Measurements from ENCODE around the gene CDC25C. TPM values are rescaled to one million over a fixed set of nuclear protein-coding genes. Genes with fewer than 3 reads are reported as not detected.
"Not testable (repeated sequence)": the region's sequence is repeated elsewhere in the genome, so short reads cannot be mapped to it uniquely, and the experiment has no call there.

CDC25C gene
- total RNA-seq, 5 donors from 2014 or later (not counting 1 experiment from before 2014, with no cell fraction given), result 0.23 TPM; not detected in 4

- Mint-ChIP-seq H3K4me1 (peaks cover 34 to 41% (median 37%) of the 10 kb centered on the region in 3 donors), H3K36me3 (peaks cover 11% of the 10 kb centered on the region), H3K4me3 (peak within 1 kb of the TSS; percentile 87 to 91 (median 89)), H3K27ac (peak within 1 kb of the TSS; percentile 98 to 100), H3K27me3 (no peaks in the 10 kb centered on the region), H3K9me3 (no peaks in the 10 kb centered on the region)
- POLR2A ChIA-PET, result interaction anchor here (0.6 to 3.7 kb wide), 10 partner anchors 12 to 1358 kb away, joined by 3 to 33 read pairs (median 4); partner anchors contain the start of genes KDM3B (in 2 of the 2), BRD8 (in 1 of the 2), CDC23 (in 1 of the 2) and HSPA9 (in 1 of the 2)
- no peaks in the 10 kb centered on the region for H3K27me3 ChIP-seq (replicated peaks in 1 of 2; ENCODE audit: control insufficient read depth in 2 of 2, extremely low read depth in 1 of 2, insufficient read depth in 2 of 2, low read length in 1 of 2)
- DNase-seq (peak; percentile 79 to 96 (median 89)), ATAC-seq (replicated peaks in 1 of 4) (peak; percentile 85 to 92 (median 91))
- WGBS (ENCODE audit: insufficient coverage), result 0% methylated on average over 17 of the region's 56 CpGs
- H3K9me3 ChIP-seq, result no peaks in the 10 kb centered on the region
- CTCF ChIA-PET, result interaction anchor here (0.6 to 6.3 kb wide), 5 partner anchors 13 to 35 kb away, joined by 3 to 88 read pairs (median 4); partner anchors contain the start of gene KDM3B (in 1 of the 2)
- H3K4me1 ChIP-seq (ENCODE audit: control insufficient read depth in 1 of 2, extremely low read depth in 1 of 2, insufficient read depth in 2 of 2, low read length in 2 of 2), result peaks cover 20 to 22% of the 10 kb centered on the region in 2 experiments
- peak within 1 kb of the TSS; percentile 98 for H3K27ac ChIP-seq (ENCODE audit: low read length)
- H3K4me3 ChIP-seq (ENCODE audit: control insufficient read depth in 1 of 2, extremely low read depth in 1 of 2, low read length in 1 of 2), result peak within 1 kb of the TSS; percentile 75 to 90
- peaks cover 0 to 7% of the 10 kb centered on the region in 2 donors for H3K36me3 ChIP-seq (ENCODE audit: control insufficient read depth in 2 of 2, extremely low read depth in 1 of 2, insufficient read depth in 1 of 2, low read length in 1 of 2)
These were observed 6.2 kb upstream of the CDC25C start, which contains the start of gene FAM53C for GRCh38 chr5:138337685-138338410. FAM53C (plus strand) TSS chr5:138338266; CDS start chr5:138341336, 3,070 bp downstream.

GRCh38 chr5:138336952-138337684 lies 5.5 kb upstream of the CDC25C start:
- DNase-seq, result peak in 20 of 35 experiments; percentile 56 to 83 (median 72)
- no peaks in the 10 kb centered on the region for H3K27me3 ChIP-seq (replicated peaks in 1 of 2; ENCODE audit: control insufficient read depth in 2 of 2, extremely low read depth in 1 of 2, insufficient read depth in 2 of 2, low read length in 1 of 2)
- peaks cover 21 to 27% of the 10 kb centered on the region in 2 experiments for H3K4me1 ChIP-seq (ENCODE audit: control insufficient read depth in 1 of 2, extremely low read depth in 1 of 2, insufficient read depth in 2 of 2, low read length in 2 of 2)
- peak; percentile 0 to 47 (median 6) for ATAC-seq (replicated peaks in 1 of 4)
- CTCF ChIA-PET, result interaction anchor here (0.5 to 6.3 kb wide), 5 partner anchors 13 to 92 kb away, joined by 3 to 88 read pairs (median 7); partner anchors contain the start of gene KDM3B (in 1 of the 2)
- H3K27ac Mint-ChIP-seq, result peak overlapping the region; percentile 98 to 100
- H3K9me3 Mint-ChIP-seq, result no peaks in the 10 kb centered on the region
- peak overlapping the region; percentile 75 to 90 for H3K4me3 ChIP-seq (ENCODE audit: control insufficient read depth in 1 of 2, extremely low read depth in 1 of 2, low read length in 1 of 2)
- no peaks in the 10 kb centered on the region for H3K9me3 ChIP-seq
- peaks cover 36 to 43% (median 41%) of the 10 kb centered on the region in 3 donors for H3K4me1 Mint-ChIP-seq
- peaks cover 0 to 7% of the 10 kb centered on the region in 2 donors for H3K36me3 ChIP-seq (ENCODE audit: control insufficient read depth in 2 of 2, extremely low read depth in 1 of 2, insufficient read depth in 1 of 2, low read length in 1 of 2)
- peak overlapping the region; percentile 98 for H3K27ac ChIP-seq (ENCODE audit: low read length)
- POLR2A ChIA-PET, result interaction anchor here (0.5 to 3.7 kb wide), 6 partner anchors 15 to 1359 kb away, joined by 3 to 33 read pairs (median 4); partner anchors contain the start of genes KDM3B (in 2 of the 2) and HSPA9 (in 1 of the 2)
- H3K27me3 Mint-ChIP-seq, result no peaks in the 10 kb centered on the region
- peak overlapping the region; percentile 87 to 90 (median 89) for H3K4me3 Mint-ChIP-seq
- WGBS (ENCODE audit: insufficient coverage), result 0% methylated on average over 2 of the region's 13 CpGs
- peaks cover 10% of the 10 kb centered on the region for H3K36me3 Mint-ChIP-seq

- POLR2A ChIA-PET, result no interaction called here
- no peaks in the 10 kb centered on the region for H3K9me3 Mint-ChIP-seq
- DNase-seq (no peak), ATAC-seq (replicated peaks in 1 of 4) (no peak)
- peaks cover 23 to 36% of the 10 kb centered on the region in 2 experiments for H3K4me1 ChIP-seq (ENCODE audit: control insufficient read depth in 1 of 2, extremely low read depth in 1 of 2, insufficient read depth in 2 of 2, low read length in 2 of 2)
- no peak overlapping the region for H3K4me3 ChIP-seq (ENCODE audit: control insufficient read depth in 1 of 2, extremely low read depth in 1 of 2, low read length in 1 of 2)
- H3K36me3 ChIP-seq (ENCODE audit: control insufficient read depth in 2 of 2, extremely low read depth in 1 of 2, insufficient read depth in 1 of 2, low read length in 1 of 2), result no peaks in the 10 kb centered on the region
- CTCF ChIA-PET, result interaction anchor here (0.5 to 5.1 kb wide), 2 partner anchors 17 to 18 kb away, joined by 3 to 89 read pairs; partner anchors contain the start of gene KDM3B (in 2 of the 2)
- H3K4me3 Mint-ChIP-seq, result peak overlapping the region in 1 of 3 donors; percentile 15
- 61% methylated on average over 3 of the region's 3 CpGs for WGBS (ENCODE audit: insufficient coverage)
- no peak overlapping the region for H3K27ac ChIP-seq (ENCODE audit: low read length)
- no peaks in the 10 kb centered on the region for H3K36me3 Mint-ChIP-seq
- H3K27me3 Mint-ChIP-seq, result no peaks in the 10 kb centered on the region
- peaks cover 40 to 41% (median 40%) of the 10 kb centered on the region in 3 donors for H3K4me1 Mint-ChIP-seq
- H3K27ac Mint-ChIP-seq, result no peak overlapping the region
- H3K27me3 ChIP-seq (replicated peaks in 1 of 2; ENCODE audit: control insufficient read depth in 2 of 2, extremely low read depth in 1 of 2, insufficient read depth in 2 of 2, low read length in 1 of 2), result no peaks in the 10 kb centered on the region
- no peaks in the 10 kb centered on the region for H3K9me3 ChIP-seq
These were observed 3.4 kb upstream of the CDC25C start for GRCh38 chr5:138334867-138335447.

- Mint-ChIP-seq H3K4me1 (peaks cover 18 to 19% (median 19%) of the 10 kb centered on the region in 3 donors), H3K36me3 (no peaks in the 10 kb centered on the region), H3K27ac (no peak overlapping the region), H3K4me3 (peak overlapping the region; percentile 80 to 82 (median 80)), H3K27me3 (no peaks in the 10 kb centered on the region), H3K9me3 (no peaks in the 10 kb centered on the region)
- Histone ChIP-seq H3K27ac (ENCODE audit: low read length) (no peak overlapping the region), H3K9me3 (no peaks in the 10 kb centered on the region), H3K36me3 (ENCODE audit: control insufficient read depth in 2 of 2, extremely low read depth in 1 of 2, insufficient read depth in 1 of 2, low read length in 1 of 2) (no peaks in the 10 kb centered on the region), H3K4me1 (ENCODE audit: control insufficient read depth in 1 of 2, extremely low read depth in 1 of 2, insufficient read depth in 2 of 2, low read length in 2 of 2) (peaks cover 6 to 15% of the 10 kb centered on the region in 2 experiments), H3K4me3 (ENCODE audit: control insufficient read depth in 1 of 2, extremely low read depth in 1 of 2, low read length in 1 of 2) (peak overlapping the region; percentile 63 to 87), H3K27me3 (replicated peaks in 1 of 2; ENCODE audit: control insufficient read depth in 2 of 2, extremely low read depth in 1 of 2, insufficient read depth in 2 of 2, low read length in 1 of 2) (no peaks in the 10 kb centered on the region)
- DNase-seq (no peak), ATAC-seq (replicated peaks in 1 of 4) (no peak)
- ChIA-PET POLR2A (interaction anchor here (1.0 to 1.7 kb wide), 4 partner anchors 20 to 118 kb away, joined by 5 to 11 read pairs (median 8); partner anchors contain the start of genes KDM3B (in 2 of the 2) and CDC23 (in 1 of the 2)), CTCF (interaction anchor here (0.9 to 5.1 kb wide), 5 partner anchors 21 to 152 kb away, joined by 4 to 89 read pairs (median 4); partner anchors contain the start of genes KDM3B (in 2 of the 2), CDC23 (in 1 of the 2) and KIF20A (in 1 of the 2))
- WGBS (ENCODE audit: insufficient coverage), result 6% methylated on average over 5 of the region's 12 CpGs
These were observed 673 bp downstream of the CDC25C start for GRCh38 chr5:138330813-138331448.

- no CpG with 5 or more reads among the region's 4 CpGs for WGBS (ENCODE audit: insufficient coverage)
- DNase-seq; H3K4me1 ChIP-seq (ENCODE audit: control insufficient read depth in 1 of 2, extremely low read depth in 1 of 2, insufficient read depth in 2 of 2, low read length in 2 of 2); H3K36me3 Mint-ChIP-seq; H3K4me3 Mint-ChIP-seq; H3K9me3 ChIP-seq; H3K36me3 ChIP-seq (ENCODE audit: control insufficient read depth in 2 of 2, extremely low read depth in 1 of 2, insufficient read depth in 1 of 2, low read length in 1 of 2); H3K27ac ChIP-seq (ENCODE audit: low read length); H3K27me3 Mint-ChIP-seq; H3K27ac Mint-ChIP-seq; H3K27me3 ChIP-seq (replicated peaks in 1 of 2; ENCODE audit: control insufficient read depth in 2 of 2, extremely low read depth in 1 of 2, insufficient read depth in 2 of 2, low read length in 1 of 2); H3K4me1 Mint-ChIP-seq; ATAC-seq (replicated peaks in 1 of 4); H3K4me3 ChIP-seq (ENCODE audit: control insufficient read depth in 1 of 2, extremely low read depth in 1 of 2, low read length in 1 of 2); H3K9me3 Mint-ChIP-seq: not testable (repeated sequence)
- CTCF ChIA-PET, result interaction anchor here in 1 of 2 donors (0.7 kb wide), 1 partner anchor 11 kb away, joined by 4 read pairs; no protein-coding TSS in a partner anchor
- POLR2A ChIA-PET, result interaction anchor here in 1 of 2 donors (1.1 kb wide), 1 partner anchor 15 kb away, joined by 5 read pairs; no protein-coding TSS in a partner anchor
These were observed 13.4 kb downstream of the CDC25C start for GRCh38 chr5:138318211-138318610.
